IMR-90 (cell line): Measurements from ENCODE around the gene COL11A2. TPM values are rescaled to one million over a fixed set of nuclear protein-coding genes. Genes with fewer than 3 reads are reported as not detected.

ENCODE experiments used
- ATAC-seq: fragments of 200-7000 bp; cut with Tn5 transposase; 2 replicates; pipeline ENCODE4 v1.9.1; 2020; ENCODE audit warnings: low read depth, mild to moderate bottlenecking, moderate library complexity
- BruUV-seq: library from RNA; stranded (reverse); fragments of 400-500 nt; replicated peaks from 2 replicates; lab custom pipeline; 2021; lab: Mats Ljungman, UMichigan
- CTCF ChIA-PET: fragments of 300-600 bp; formaldehyde crosslinking; extraction: SDS; loops from one replicate; lab custom pipeline; 2021; ENCODE audit warnings: antibody characterized with exemption; lab: Yijun Ruan, JAX
- POLR2A ChIA-PET: fragments of 300-600 bp; sonication (Branson Sonifier 250); formaldehyde crosslinking; loops from one replicate; lab custom pipeline; 2022; ENCODE audit warnings: antibody characterized with exemption; ENCODE audit not compliant: unreplicated experiment; lab: Charles Lee
- DNase-seq: peaks from one replicate; pipeline ENCODE4 v3.0.0; 2013
- H2AFZ ChIP-seq: replicated peaks from 2 replicates; pipeline ENCODE3; 2013; ENCODE audit warnings: low read length, mild to moderate bottlenecking; ENCODE audit not compliant: poor library complexity
- H2AK5ac ChIP-seq: 2 replicates; pipeline ENCODE4 v1.6.1; 2013; ENCODE audit warnings: low read depth, low read length, inconsistent platforms
- H2AK9ac ChIP-seq: replicated peaks from 2 replicates; pipeline ENCODE3; 2013; ENCODE audit warnings: mild to moderate bottlenecking, low read depth, low read length, moderate library complexity; ENCODE audit not compliant: poor library complexity
- H2BK120ac ChIP-seq: 2 replicates; pipeline ENCODE4 v1.6.1; 2013; ENCODE audit warnings: low read depth, low read length, inconsistent platforms
- H2BK15ac ChIP-seq: 3 replicates; pipeline ENCODE4 v1.6.1; 2013; ENCODE audit warnings: low read depth, low read length, inconsistent platforms
- H2BK20ac ChIP-seq: 2 replicates; pipeline ENCODE4 v1.6.1; 2013; ENCODE audit warnings: low read depth, mild to moderate bottlenecking, inconsistent platforms, low read length, moderate library complexity
- H2BK5ac ChIP-seq: 2 replicates; pipeline ENCODE4 v1.6.1; 2013; ENCODE audit warnings: mild to moderate bottlenecking, low read depth, low read length, inconsistent platforms; ENCODE audit not compliant: poor library complexity, severe bottlenecking
- H3K14ac ChIP-seq: replicated peaks from 2 replicates; pipeline ENCODE4 v1.6.1; 2013; ENCODE audit warnings: low read depth, low read length, inconsistent platforms
- H3K18ac ChIP-seq: 2 replicates; pipeline ENCODE4 v1.6.1; 2013; ENCODE audit warnings: low read depth, low read length, control low read depth
- H3K23ac ChIP-seq: 2 replicates; pipeline ENCODE4 v1.6.1; 2013; ENCODE audit warnings: low read depth, low read length, inconsistent platforms
- H3K27ac ChIP-seq: 2 replicates; pipeline ENCODE4 v1.5.1; 2013; ENCODE audit warnings: mild to moderate bottlenecking, control low read depth, low read length; ENCODE audit not compliant: insufficient read depth
- H3K27me3 ChIP-seq: 2 replicates; pipeline ENCODE4 v1.6.1; 2013; ENCODE audit warnings: low read length; ENCODE audit not compliant: control insufficient read depth, insufficient read depth
- H3K36me3 ChIP-seq: 2 replicates; pipeline ENCODE4 v1.6.1; 2013; ENCODE audit warnings: low read length, mixed read lengths; ENCODE audit not compliant: control insufficient read depth, insufficient read depth
- H3K4ac ChIP-seq: 2 replicates; pipeline ENCODE4 v1.6.1; 2013; ENCODE audit warnings: low read depth, low read length, inconsistent platforms
- H3K4me1 ChIP-seq: 2 replicates; pipeline ENCODE4 v1.6.1; 2013; ENCODE audit warnings: low read length, mixed read lengths; ENCODE audit not compliant: control insufficient read depth, insufficient read depth
- H3K4me2 ChIP-seq: 2 replicates; pipeline ENCODE4 v1.6.1; 2013; ENCODE audit warnings: low read depth, mild to moderate bottlenecking, control low read depth, low read length, moderate library complexity
- H3K4me3 ChIP-seq: 2 replicates; pipeline ENCODE4 v1.5.1; 2013; ENCODE audit warnings: low read depth, mild to moderate bottlenecking, control low read depth, low read length, moderate library complexity; ENCODE audit not compliant: insufficient read depth
- H3K56ac ChIP-seq: 2 replicates; pipeline ENCODE4 v1.6.1; 2013; ENCODE audit warnings: low read length, inconsistent platforms; ENCODE audit not compliant: insufficient read depth; ENCODE audit errors: extremely low read depth
- H3K79me1 ChIP-seq, 2 experiments: 2 replicates each; pipeline ENCODE4 v1.6.1; 2013; ENCODE audit warnings: low read length in 2 of 2, inconsistent platforms in 1 of 2, low read depth in 1 of 2
- H3K9ac ChIP-seq: 2 replicates; pipeline ENCODE4 v1.6.1; 2013; ENCODE audit warnings: low read depth, low read length, control low read depth
- H3K9me1 ChIP-seq: 2 replicates; pipeline ENCODE4 v1.6.1; 2013; ENCODE audit warnings: low read length, inconsistent platforms; ENCODE audit not compliant: insufficient read depth
- H3K9me3 ChIP-seq: 2 replicates; pipeline ENCODE4 v1.6.1; 2013; ENCODE audit warnings: low read length; ENCODE audit not compliant: control insufficient read depth, insufficient read depth
- H4K20me1 ChIP-seq: 2 replicates; pipeline ENCODE4 v1.6.1; 2013; ENCODE audit warnings: low read length, inconsistent platforms; ENCODE audit not compliant: insufficient read depth
- H4K5ac ChIP-seq: 2 replicates; pipeline ENCODE4 v1.6.1; 2013; ENCODE audit warnings: mild to moderate bottlenecking, low read depth, low read length, control low read depth
- H4K8ac ChIP-seq, 2 experiments: 2 replicates each; pipeline ENCODE4 v1.6.1; 2013; ENCODE audit warnings: low read depth in 2 of 2, low read length in 2 of 2, control low read depth in 1 of 2, inconsistent platforms in 1 of 2
- H4K91ac ChIP-seq: 2 replicates; pipeline ENCODE4 v1.6.1; 2013; ENCODE audit warnings: low read depth, low read length, inconsistent platforms; ENCODE audit not compliant: insufficient read depth
- BHLHE40 ChIP-seq: fragments of 150-350 bp; IDR thresholded peaks from 2 replicates; pipeline ENCODE4 v1.6.1; 2016; ENCODE audit warnings: mild to moderate bottlenecking, low read depth, low read length
- CHD1 ChIP-seq: IDR thresholded peaks from 2 replicates; pipeline ENCODE4 v1.6.1; 2012; ENCODE audit warnings: low read depth, low read length, improper control_type of control experiment
- MAZ ChIP-seq: IDR thresholded peaks from 2 replicates; pipeline ENCODE4 v1.6.1; 2012; ENCODE audit warnings: low read depth, mild to moderate bottlenecking, low read length, improper control_type of control experiment, moderate library complexity, borderline replicate concordance
- MXI1 ChIP-seq: IDR thresholded peaks from 2 replicates; pipeline ENCODE4 v1.6.1; 2012; ENCODE audit warnings: low read depth, mild to moderate bottlenecking, low read length, moderate library complexity, borderline replicate concordance
- NFE2L2 ChIP-seq: fragments of 150-350 bp; IDR thresholded peaks from 2 replicates; pipeline ENCODE4 v1.6.1; 2016; ENCODE audit warnings: low read depth, mild to moderate bottlenecking, low read length
- RAD21 ChIP-seq: IDR thresholded peaks from 2 replicates; pipeline ENCODE4 v1.6.1; 2012; ENCODE audit warnings: low read length, improper control_type of control experiment
- RFX5 ChIP-seq: IDR thresholded peaks from 2 replicates; pipeline ENCODE4 v1.8.0; 2012; ENCODE audit warnings: low read depth, mild to moderate bottlenecking, low read length, moderate library complexity
- SMC3 ChIP-seq: fragments of 150-350 bp; IDR thresholded peaks from 2 replicates; pipeline ENCODE4 v1.6.1; 2016; ENCODE audit warnings: low read depth, mild to moderate bottlenecking, antibody characterized with exemption, low read length, moderate library complexity
- WGBS, 2 experiments: methylation state at CpG; one replicate each; pipeline versions ENCODE4 v1.1.5 to v1.1.7; 2013; ENCODE audit warnings: missing lambda C conversion rate in 2 of 2; ENCODE audit not compliant: insufficient read length in 1 of 2; ENCODE audit errors: extremely low coverage in 2 of 2; 5-methylcytosine and 5-hydroxymethylcytosine counted together
- dilution Hi-C: fragments of 300-500 bp; cut with HindIII; formaldehyde crosslinking; loops from one replicate; pipeline ENCODE4 v1.14.3; 2018; ENCODE audit warnings: low sequenced_read_pairs; ENCODE audit not compliant: unreplicated experiment
- in situ Hi-C: fragments of 300-500 bp; cut with MboI; formaldehyde crosslinking; loops from 3 replicates; pipeline ENCODE4 v1.14.3; 2019; ENCODE audit warnings: low sequenced_read_pairs, inconsistent platforms, mixed read lengths
- intact Hi-C: fragments of 100-400 bp; cut with micrococcal nuclease; formaldehyde crosslinking; loops from 2 replicates; pipeline ENCODE4 v1.10.0; 2022
- polyA plus RNA-seq, 3 experiments: library from polyadenylated mRNA; depleted of rRNA; stranded (reverse); fragments of >200 nt; gene quantifications; 2 replicates each; pipeline ENCODE4 v1.2.3, GENCODE V29; 2012; ENCODE audit warnings: low replicate concordance in 1 of 3
- total RNA-seq: library from RNA; depleted of rRNA; stranded (reverse); fragments of >200 nt; gene quantifications from 2 replicates; pipeline ENCODE4 v1.2.3, GENCODE V29; 2012
- TF ChIP-seq, protein P1 (sequence below): fragments of 150-350 bp; IDR thresholded peaks from 2 replicates; pipeline ENCODE4 v1.6.1; 2017; ENCODE audit warnings: mild to moderate bottlenecking, antibody characterized with exemption, low read length, low read depth
- TF ChIP-seq, protein P2 (sequence below): conservative IDR thresholded peaks from 2 replicates; pipeline ENCODE4 v1.5.1; 2012; ENCODE audit warnings: mild to moderate bottlenecking, low read depth, low read length, improper control_type of control experiment
- TF ChIP-seq, protein P3 (sequence below): fragments of 150-350 bp; IDR thresholded peaks from 2 replicates; pipeline ENCODE4 v1.6.1; 2016; ENCODE audit warnings: low read depth, mild to moderate bottlenecking, low read length, moderate library complexity, borderline replicate concordance

The COL11A2 gene
- total and polyA plus RNA-seq, 2 of the 4 experiments (the other 2 are of a cell fraction): under 0.01 to 0.38 TPM

DNA sequence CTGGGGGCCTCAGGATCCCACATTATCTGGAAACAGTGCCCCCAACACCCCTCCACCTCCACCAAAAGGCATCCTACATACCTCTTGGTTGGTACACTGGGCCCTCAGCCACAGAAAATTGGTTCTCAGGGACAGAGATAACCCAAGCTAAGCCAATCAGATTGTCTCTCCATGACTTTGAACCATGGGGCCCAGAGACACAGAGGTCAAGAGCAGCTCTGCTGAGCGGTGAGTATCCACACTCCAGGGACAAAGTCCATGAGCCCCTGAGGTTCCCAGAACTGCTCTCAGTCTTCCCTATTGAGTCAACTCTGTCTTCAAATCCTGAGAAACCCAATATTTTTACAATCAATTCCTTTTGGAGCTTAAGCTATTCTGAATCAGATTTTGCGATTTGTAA lies 35.3 kb downstream of the COL11A2 start:
- Histone ChIP-seq H3K9ac (no peak overlapping the region), H3K4me1 (peaks cover 7% of the 10 kb centered on the region), H3K9me3 (0 out of 2 replicates have a peak, but pooled peaks cover 2% of the 10 kb centered on the region), H4K20me1 (no peaks in the 10 kb centered on the region), H3K27ac (no peak overlapping the region), H3K36me3 (no peaks in the 10 kb centered on the region), H3K4me2 (no peak overlapping the region), H2BK20ac (no peak overlapping the region), H2AK5ac (no peak overlapping the region), H2AK9ac (no peak overlapping the region), H3K18ac (no peak overlapping the region), H3K23ac (no peak overlapping the region), H2BK15ac (no peak overlapping the region), H4K8ac (no peak overlapping the region), H3K14ac (no peak overlapping the region), H2BK5ac (no peak overlapping the region), H2BK120ac (no peak overlapping the region), H3K27me3 (peaks cover 7% of the 10 kb centered on the region), H3K4ac (no peak overlapping the region), H3K56ac (no peak overlapping the region), H2AFZ (no peak overlapping the region), H3K4me3 (no peak overlapping the region), H3K9me1 (0 out of 2 replicates have a peak, but pooled peaks cover 2% of the 10 kb centered on the region), H4K5ac (no peak overlapping the region), H4K91ac (no peak overlapping the region), H3K79me1 (no peaks in the 10 kb centered on the region)
- ChIA-PET CTCF (interaction anchor here (1.4 kb wide), 2 partner anchors 9 to 91 kb away, joined by 3 to 5 read pairs; no protein-coding TSS in a partner anchor), POLR2A (no interaction called here)
- in situ Hi-C loops (no loop called here), dilution Hi-C loops (no loop called here), intact Hi-C loops (no loop called here)
- WGBS, 2 experiments: no CpG with 5 or more reads among the region's 2 CpGs
- TF ChIP-seq RAD21 (no peak), NFE2L2 (no peak), CHD1 (no peak), MXI1 (no peak), SMC3 (no peak), MAZ (no peak), RFX5 (no peak), BHLHE40 (no peak)
- TF ChIP-seq, protein P1, sequence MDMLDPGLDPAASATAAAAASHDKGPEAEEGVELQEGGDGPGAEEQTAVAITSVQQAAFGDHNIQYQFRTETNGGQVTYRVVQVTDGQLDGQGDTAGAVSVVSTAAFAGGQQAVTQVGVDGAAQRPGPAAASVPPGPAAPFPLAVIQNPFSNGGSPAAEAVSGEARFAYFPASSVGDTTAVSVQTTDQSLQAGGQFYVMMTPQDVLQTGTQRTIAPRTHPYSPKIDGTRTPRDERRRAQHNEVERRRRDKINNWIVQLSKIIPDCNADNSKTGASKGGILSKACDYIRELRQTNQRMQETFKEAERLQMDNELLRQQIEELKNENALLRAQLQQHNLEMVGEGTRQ: no peak
- TF ChIP-seq, protein P2, sequence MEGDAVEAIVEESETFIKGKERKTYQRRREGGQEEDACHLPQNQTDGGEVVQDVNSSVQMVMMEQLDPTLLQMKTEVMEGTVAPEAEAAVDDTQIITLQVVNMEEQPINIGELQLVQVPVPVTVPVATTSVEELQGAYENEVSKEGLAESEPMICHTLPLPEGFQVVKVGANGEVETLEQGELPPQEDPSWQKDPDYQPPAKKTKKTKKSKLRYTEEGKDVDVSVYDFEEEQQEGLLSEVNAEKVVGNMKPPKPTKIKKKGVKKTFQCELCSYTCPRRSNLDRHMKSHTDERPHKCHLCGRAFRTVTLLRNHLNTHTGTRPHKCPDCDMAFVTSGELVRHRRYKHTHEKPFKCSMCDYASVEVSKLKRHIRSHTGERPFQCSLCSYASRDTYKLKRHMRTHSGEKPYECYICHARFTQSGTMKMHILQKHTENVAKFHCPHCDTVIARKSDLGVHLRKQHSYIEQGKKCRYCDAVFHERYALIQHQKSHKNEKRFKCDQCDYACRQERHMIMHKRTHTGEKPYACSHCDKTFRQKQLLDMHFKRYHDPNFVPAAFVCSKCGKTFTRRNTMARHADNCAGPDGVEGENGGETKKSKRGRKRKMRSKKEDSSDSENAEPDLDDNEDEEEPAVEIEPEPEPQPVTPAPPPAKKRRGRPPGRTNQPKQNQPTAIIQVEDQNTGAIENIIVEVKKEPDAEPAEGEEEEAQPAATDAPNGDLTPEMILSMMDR: no peak
- TF ChIP-seq, protein P3, sequence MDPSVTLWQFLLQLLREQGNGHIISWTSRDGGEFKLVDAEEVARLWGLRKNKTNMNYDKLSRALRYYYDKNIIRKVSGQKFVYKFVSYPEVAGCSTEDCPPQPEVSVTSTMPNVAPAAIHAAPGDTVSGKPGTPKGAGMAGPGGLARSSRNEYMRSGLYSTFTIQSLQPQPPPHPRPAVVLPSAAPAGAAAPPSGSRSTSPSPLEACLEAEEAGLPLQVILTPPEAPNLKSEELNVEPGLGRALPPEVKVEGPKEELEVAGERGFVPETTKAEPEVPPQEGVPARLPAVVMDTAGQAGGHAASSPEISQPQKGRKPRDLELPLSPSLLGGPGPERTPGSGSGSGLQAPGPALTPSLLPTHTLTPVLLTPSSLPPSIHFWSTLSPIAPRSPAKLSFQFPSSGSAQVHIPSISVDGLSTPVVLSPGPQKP: no peak
- ATAC-seq (no peak), DNase-seq (no peak)
- BruUV-seq: no TSS peak
